SU-DHL-6 (cell line): ENCODE data around the gene RIPK4.

Experiments
- EZH2phosphoT487 ChIP-seq: fragments of 200-600 bp; sonication (generic), shearing (Covaris generic); conservative IDR thresholded peaks from 2 replicates; pipeline ENCODE4 v1.6.1; 2018; ENCODE audit warnings: mild to moderate bottlenecking, antibody characterized with exemption, low read length, moderate library complexity, mixed read lengths
- TF ChIP-seq, protein P1 (sequence below): fragments of 200-600 bp; sonication (generic); IDR thresholded peaks from one replicate; pipeline ENCODE4 v1.5.1; 2017; ENCODE audit warnings: antibody characterized with exemption, mild to moderate bottlenecking, low read length, moderate library complexity; ENCODE audit not compliant: insufficient read depth, poor library complexity, severe bottlenecking

- TF ChIP-seq, protein P1, sequence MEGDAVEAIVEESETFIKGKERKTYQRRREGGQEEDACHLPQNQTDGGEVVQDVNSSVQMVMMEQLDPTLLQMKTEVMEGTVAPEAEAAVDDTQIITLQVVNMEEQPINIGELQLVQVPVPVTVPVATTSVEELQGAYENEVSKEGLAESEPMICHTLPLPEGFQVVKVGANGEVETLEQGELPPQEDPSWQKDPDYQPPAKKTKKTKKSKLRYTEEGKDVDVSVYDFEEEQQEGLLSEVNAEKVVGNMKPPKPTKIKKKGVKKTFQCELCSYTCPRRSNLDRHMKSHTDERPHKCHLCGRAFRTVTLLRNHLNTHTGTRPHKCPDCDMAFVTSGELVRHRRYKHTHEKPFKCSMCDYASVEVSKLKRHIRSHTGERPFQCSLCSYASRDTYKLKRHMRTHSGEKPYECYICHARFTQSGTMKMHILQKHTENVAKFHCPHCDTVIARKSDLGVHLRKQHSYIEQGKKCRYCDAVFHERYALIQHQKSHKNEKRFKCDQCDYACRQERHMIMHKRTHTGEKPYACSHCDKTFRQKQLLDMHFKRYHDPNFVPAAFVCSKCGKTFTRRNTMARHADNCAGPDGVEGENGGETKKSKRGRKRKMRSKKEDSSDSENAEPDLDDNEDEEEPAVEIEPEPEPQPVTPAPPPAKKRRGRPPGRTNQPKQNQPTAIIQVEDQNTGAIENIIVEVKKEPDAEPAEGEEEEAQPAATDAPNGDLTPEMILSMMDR, result no peak
- no peak for TF ChIP-seq EZH2phosphoT487
Measured at GRCh38 chr21:41742073-41742875, 24.6 kb downstream of the RIPK4 start.
